Ishikawa (cell line): ENCODE data around the gene TSPAN5.

Source experiments
- CEBPB ChIP-seq: IDR thresholded peaks from 2 replicates; pipeline ENCODE4 v1.6.1; 2012
- EP300 ChIP-seq: IDR thresholded peaks from 2 replicates; pipeline ENCODE4 v1.6.1; 2012; ENCODE audit warnings: borderline replicate concordance
- REST ChIP-seq: IDR thresholded peaks from 2 replicates; pipeline ENCODE4 v1.6.1; 2012; ENCODE audit warnings: low read depth, mild to moderate bottlenecking
- TCF12 ChIP-seq: IDR thresholded peaks from 2 replicates; pipeline ENCODE4 v1.6.1; 2012; ENCODE audit warnings: low read depth
- TEAD4 ChIP-seq: IDR thresholded peaks from 2 replicates; pipeline ENCODE4 v1.6.1; 2012

- TF ChIP-seq REST: no peak
- no peak for TF ChIP-seq EP300
- TF ChIP-seq CEBPB: no peak
- no peak for TF ChIP-seq TEAD4
- no peak for TF ChIP-seq TCF12
These were observed 34.0 kb upstream of the TSPAN5 start for GRCh38 chr4:98692411-98692810.
